Loucy (cell line): ENCODE measurements around the gene FLOT2.

Source experiments
- CTCF ChIP-seq: fragments of 200-600 bp; sonication (generic); conservative IDR thresholded peaks from 2 replicates; pipeline ENCODE4 v1.5.1; 2014; ENCODE audit warnings: mild to moderate bottlenecking, antibody characterized with exemption, low read length
- EZH2phosphoT487 ChIP-seq: fragments of 200-600 bp; IDR thresholded peaks from 2 replicates; pipeline ENCODE4 v1.6.1; 2018; ENCODE audit warnings: antibody characterized with exemption, mild to moderate bottlenecking, moderate library complexity, borderline replicate concordance

GRCh38 chr17:28856028-28856574, 41.4 kb downstream of the FLOT2 start:
- TF ChIP-seq CTCF (no peak), EZH2phosphoT487 (no peak)
